Measurements from ENCODE around the gene FLT3LG. TPM values are rescaled to one million over a fixed set of nuclear protein-coding genes. Genes with fewer than 3 reads are reported as not detected.
A peak's percentile ranks its signal among the peaks of the same experiment; 100 is the strongest.

FLT3LG gene, protein sequence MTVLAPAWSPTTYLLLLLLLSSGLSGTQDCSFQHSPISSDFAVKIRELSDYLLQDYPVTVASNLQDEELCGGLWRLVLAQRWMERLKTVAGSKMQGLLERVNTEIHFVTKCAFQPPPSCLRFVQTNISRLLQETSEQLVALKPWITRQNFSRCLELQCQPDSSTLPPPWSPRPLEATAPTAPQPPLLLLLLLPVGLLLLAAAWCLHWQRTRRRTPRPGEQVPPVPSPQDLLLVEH
- 1.8 and 3.5 TPM in 2 replicates for total RNA-seq (2012; rRNA removed)

DNA sequence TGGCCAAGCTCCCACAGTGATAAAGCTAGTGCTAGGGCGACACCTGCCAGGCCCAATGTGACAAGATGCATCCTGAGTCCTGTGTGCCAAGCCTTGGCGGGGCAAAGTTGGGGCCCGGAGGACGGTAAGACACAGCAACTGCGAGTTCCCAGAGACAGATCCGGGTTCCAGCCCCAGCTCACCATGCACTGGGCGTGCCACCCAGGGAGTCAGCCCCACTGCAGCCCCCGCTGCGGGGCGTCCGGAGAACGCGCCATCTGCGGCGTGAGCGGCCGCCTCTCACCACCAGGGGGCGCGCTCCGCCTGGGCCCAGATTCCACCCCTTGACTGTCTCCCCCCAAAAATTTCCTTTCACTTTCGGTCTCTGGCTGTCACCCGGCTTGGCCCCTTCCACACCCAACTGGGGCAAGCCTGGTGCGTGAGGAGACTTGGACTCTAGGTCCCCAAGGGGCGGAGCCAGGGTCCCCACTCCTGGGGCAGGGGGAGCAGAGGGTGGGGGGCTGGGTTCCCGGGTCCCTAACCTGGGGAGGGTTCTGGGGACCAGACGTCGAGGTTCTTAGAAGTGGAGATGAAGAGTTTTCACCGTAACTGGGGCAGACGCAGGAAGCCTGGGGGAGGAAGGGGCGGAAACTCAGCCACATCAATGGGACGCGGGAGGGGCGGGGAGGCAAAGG lies at the start of gene FLT3LG:
Gene FLT3LG, plus strand, starts transcription at position 348 of the 674 bp plus-strand sequence. CDS start 425 bp downstream, outside the sequence.
- Histone ChIP-seq H3K9ac (ENCODE audit: low read depth, low read length) (peak within 1 kb of the TSS; percentile 77), H3K4me3 (ENCODE audit: low read length) (peak within 1 kb of the TSS; percentile 65), H3K36me3 (ENCODE audit: insufficient read depth, low read length) (no peaks in the 10 kb centered on the region), H3K9me3 (replicated peaks; ENCODE audit: low read length) (no peaks in the 10 kb centered on the region), H3K4me1 (ENCODE audit: control insufficient read depth, insufficient read depth, low read length) (peaks cover 4% of the 10 kb centered on the region), H3K4me2 (ENCODE audit: low read length) (peak within 1 kb of the TSS; percentile 93), H3K27me3 (ENCODE audit: control insufficient read depth, insufficient read depth, low read length) (no peaks in the 10 kb centered on the region)

DNA sequence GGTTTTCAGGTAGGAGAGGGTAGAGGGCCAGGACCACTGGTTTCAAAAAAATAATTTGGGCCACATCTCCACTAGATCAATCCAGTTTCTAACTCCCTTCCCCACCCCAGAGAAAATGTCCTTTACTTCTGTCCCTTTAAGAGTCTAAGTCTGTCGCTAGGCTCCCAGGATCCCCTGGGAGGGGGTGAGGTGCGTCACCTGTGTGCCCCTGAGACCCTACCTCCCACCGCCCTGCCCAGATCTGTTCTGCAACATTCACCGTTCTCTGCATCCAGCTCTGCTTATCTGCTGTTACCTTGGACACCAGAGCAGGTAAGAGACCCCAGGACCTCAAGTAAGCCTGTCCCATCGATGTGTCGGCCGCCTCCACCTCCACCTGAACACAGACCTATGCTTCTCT lies 48.8 kb upstream of the FLT3LG start, which contains the start of gene GFY:
Gene GFY, plus strand, starts transcription at position 211 of the 400 bp plus-strand sequence. CDS start 1,043 bp downstream, outside the sequence.
- Histone ChIP-seq H3K9me3 (replicated peaks; ENCODE audit: low read length) (no peaks in the 10 kb centered on the region), H3K9ac (ENCODE audit: low read depth, low read length) (no peak within 1 kb of the TSS), H3K4me1 (ENCODE audit: control insufficient read depth, insufficient read depth, low read length) (no peaks in the 10 kb centered on the region), H3K4me2 (ENCODE audit: low read length) (no peak within 1 kb of the TSS), H3K4me3 (ENCODE audit: low read length) (no peak within 1 kb of the TSS), H3K36me3 (ENCODE audit: insufficient read depth, low read length) (no peaks in the 10 kb centered on the region), H3K27me3 (ENCODE audit: control insufficient read depth, insufficient read depth, low read length) (peaks cover 93% of the 10 kb centered on the region)

DNA sequence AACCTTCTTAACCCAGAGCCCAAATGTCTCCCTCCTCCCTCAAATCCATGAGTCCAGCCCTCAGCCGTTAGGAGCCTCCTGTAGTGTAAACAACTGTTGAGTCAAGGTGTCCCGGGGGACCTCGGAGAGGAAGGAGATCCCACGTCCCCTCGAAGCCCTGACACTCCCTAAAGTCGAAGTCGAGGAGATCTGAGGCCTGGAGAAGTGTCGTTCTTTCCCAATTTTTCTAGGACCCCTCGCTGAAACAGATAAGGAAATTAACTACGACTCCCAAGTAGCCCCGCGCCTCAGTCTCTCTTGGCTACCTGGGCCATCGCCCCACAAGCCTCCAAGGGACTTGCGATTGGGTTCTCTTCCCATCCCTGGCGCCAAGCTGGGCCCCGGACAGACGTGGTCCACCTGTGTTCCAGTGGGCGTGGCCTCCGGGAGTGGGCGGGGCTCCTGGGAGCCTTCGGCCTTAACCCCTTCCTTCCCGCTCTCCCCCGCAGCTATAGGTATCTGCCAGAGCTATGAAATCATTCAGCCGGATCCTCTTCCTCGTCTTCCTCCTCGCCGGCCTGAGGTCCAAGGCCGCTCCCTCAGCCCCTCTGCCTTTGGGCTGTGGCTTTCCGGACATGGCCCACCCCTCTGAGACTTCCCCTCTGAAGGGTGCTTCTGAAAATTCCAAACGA lies 48.0 kb upstream of the FLT3LG start:
- Histone ChIP-seq H3K36me3 (ENCODE audit: insufficient read depth, low read length) (no peaks in the 10 kb centered on the region), H3K4me1 (ENCODE audit: control insufficient read depth, insufficient read depth, low read length) (no peaks in the 10 kb centered on the region)

DNA sequence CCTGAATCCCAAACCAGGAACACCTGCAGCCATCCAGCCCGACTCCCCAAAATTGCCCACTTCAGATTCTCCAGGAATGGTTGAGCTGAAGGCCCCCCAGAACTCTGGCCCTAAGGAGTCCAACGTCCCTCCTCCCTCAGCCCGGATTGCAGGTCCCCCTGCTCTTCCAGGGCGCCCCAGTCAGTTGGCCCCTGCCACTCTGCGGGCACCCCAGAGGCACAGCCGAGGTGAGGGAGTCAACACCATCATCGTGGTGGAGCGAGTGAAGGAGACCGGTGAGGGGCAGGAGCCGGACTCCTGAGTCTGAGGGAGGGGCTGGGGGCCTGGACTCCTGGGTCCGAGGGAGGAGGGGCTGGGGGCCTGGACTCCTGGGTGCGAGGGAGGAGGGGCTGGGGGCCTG lies 46.7 kb upstream of the FLT3LG start:
- Histone ChIP-seq H3K4me2 (ENCODE audit: low read length) (no peak overlapping the region), H3K4me1 (ENCODE audit: control insufficient read depth, insufficient read depth, low read length) (no peaks in the 10 kb centered on the region), H3K9me3 (replicated peaks; ENCODE audit: low read length) (no peaks in the 10 kb centered on the region), H3K9ac (ENCODE audit: low read depth, low read length) (no peak overlapping the region), H3K36me3 (ENCODE audit: insufficient read depth, low read length) (no peaks in the 10 kb centered on the region), H3K27me3 (ENCODE audit: control insufficient read depth, insufficient read depth, low read length) (peaks cover 94% of the 10 kb centered on the region), H3K4me3 (ENCODE audit: low read length) (no peak overlapping the region)

More for the DNA sequence above, 48.0 kb upstream of the FLT3LG start:
- H3K4me3 ChIP-seq (ENCODE audit: low read length), result no peak overlapping the region
- H3K27me3 ChIP-seq (ENCODE audit: control insufficient read depth, insufficient read depth, low read length), result peaks cover 93% of the 10 kb centered on the region
- no peak overlapping the region for H3K9ac ChIP-seq (ENCODE audit: low read depth, low read length)
- no peaks in the 10 kb centered on the region for H3K9me3 ChIP-seq (replicated peaks; ENCODE audit: low read length)
- H3K4me2 ChIP-seq (ENCODE audit: low read length), result no peak overlapping the region

DNA sequence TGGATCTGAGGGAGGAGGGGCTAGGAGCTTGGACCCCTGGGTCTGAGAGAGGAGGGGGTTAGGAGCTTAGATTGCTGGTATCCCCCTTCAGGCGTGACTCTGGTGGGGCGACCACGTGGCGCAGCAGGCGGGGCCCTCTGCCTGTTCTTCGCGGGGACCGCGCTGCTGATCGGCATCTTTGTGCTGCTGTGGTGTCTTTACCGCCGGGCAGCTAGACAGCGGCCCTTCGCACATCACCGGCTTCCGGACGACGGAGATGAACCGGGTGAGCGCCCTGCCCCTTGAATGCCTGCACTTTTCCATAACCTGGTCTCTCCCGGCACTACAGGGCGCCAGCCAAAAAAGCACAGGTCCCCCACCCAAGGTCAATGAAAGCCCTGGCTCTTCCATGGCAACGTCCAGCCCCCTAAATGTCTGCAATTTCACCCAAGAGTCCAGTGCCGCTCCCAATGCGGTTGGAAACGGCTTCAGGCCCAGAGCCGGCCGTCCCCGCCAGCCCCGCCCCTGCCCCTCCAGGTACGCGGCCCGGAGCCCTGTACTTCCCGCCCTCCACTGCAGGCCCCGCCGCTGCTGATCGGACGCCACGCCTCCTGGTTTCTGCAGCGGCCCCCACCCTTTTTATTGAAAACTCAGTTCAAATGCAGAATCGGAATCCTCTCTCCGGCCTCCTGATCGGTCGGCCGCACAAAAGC lies 46.0 kb upstream of the FLT3LG start:
- Histone ChIP-seq H3K4me2 (ENCODE audit: low read length) (peak overlapping the region; percentile 19), H3K36me3 (ENCODE audit: insufficient read depth, low read length) (no peaks in the 10 kb centered on the region), H3K9ac (ENCODE audit: low read depth, low read length) (no peak overlapping the region), H3K9me3 (replicated peaks; ENCODE audit: low read length) (no peaks in the 10 kb centered on the region), H3K4me3 (ENCODE audit: low read length) (no peak overlapping the region), H3K4me1 (ENCODE audit: control insufficient read depth, insufficient read depth, low read length) (no peaks in the 10 kb centered on the region), H3K27me3 (ENCODE audit: control insufficient read depth, insufficient read depth, low read length) (peaks cover 94% of the 10 kb centered on the region)

DNA sequence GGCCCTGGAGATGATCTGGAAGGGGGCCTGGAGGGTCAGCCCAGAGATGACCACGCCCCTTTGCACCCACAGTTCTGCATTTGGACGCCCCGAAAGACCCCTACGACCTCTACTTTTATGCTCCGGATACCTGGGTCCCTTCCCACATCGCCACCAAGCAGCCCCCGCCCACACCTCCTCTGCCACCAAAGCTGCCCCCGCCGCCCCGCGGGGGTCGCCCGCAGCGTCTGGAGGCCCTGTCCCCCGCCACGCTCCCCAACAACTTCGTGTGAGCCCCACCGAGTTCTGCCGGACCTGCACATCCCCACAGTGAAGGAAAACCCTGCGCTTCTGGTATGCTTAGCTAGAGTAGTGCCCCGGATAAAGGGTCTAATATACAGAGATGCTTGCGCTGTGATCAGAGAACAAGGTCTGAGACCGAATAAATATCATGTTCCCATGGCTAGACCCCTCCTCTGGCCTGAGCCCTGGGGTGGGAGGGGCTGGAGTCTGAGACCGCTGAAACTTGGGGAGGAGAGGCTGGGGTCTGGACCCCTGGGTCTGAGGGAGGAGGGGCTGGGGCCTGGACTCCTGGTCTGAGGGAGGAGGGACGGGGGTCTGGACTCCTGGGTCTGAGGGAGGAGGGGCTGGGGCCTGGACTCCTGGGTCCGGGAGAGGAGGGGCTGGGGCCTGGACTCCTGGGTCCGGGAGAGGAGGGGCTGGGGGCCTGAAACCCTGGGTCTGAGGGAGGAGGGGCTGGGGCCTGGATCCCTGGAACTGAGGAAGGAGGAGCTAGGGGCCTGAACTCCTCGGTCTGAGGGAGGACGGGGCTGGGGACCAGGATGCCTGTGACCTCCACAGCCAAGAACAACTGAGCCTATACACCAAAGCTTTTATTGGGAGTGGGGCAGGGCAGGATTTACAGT lies 45.2 kb upstream of the FLT3LG start:
- Histone ChIP-seq H3K4me3 (ENCODE audit: low read length) (no peak overlapping the region), H3K9ac (ENCODE audit: low read depth, low read length) (no peak overlapping the region), H3K27me3 (ENCODE audit: control insufficient read depth, insufficient read depth, low read length) (peaks cover 94% of the 10 kb centered on the region), H3K9me3 (replicated peaks; ENCODE audit: low read length) (no peaks in the 10 kb centered on the region), H3K4me2 (ENCODE audit: low read length) (peak overlapping the region; percentile 19), H3K36me3 (ENCODE audit: insufficient read depth, low read length) (no peaks in the 10 kb centered on the region), H3K4me1 (ENCODE audit: control insufficient read depth, insufficient read depth, low read length) (no peaks in the 10 kb centered on the region)

DNA sequence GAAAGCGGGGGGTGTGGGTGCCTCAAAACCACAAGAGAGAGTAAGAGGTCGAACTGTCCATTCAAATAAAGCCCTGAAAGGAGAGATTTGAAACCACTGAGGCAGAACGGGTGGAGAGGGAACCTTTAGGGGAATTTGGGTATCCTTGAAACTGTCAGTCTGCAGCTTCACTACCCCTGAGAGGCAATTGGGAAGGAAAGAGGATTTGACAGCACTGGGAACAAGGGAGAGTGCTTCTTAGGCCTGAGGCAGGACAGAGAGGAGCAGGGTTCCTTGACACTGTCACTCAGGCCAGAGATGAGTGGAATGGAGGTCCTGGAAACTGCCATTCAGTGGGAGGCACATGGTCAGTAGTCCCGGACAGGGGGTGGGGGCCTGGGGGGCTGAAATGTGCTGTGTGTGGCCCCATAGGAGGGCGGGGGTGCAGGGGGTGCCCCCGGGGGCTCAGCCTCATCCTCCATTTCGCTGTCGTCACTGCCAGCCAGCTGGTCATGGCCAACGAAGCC lies 43.8 kb upstream of the FLT3LG start:
- H3K4me2 ChIP-seq (ENCODE audit: low read length), result no peak overlapping the region
- H3K4me1 ChIP-seq (ENCODE audit: control insufficient read depth, insufficient read depth, low read length), result no peaks in the 10 kb centered on the region
- peaks cover 90% of the 10 kb centered on the region for H3K27me3 ChIP-seq (ENCODE audit: control insufficient read depth, insufficient read depth, low read length)
- H3K9me3 ChIP-seq (replicated peaks; ENCODE audit: low read length), result no peaks in the 10 kb centered on the region
- H3K4me3 ChIP-seq (ENCODE audit: low read length), result no peak overlapping the region
- no peak overlapping the region for H3K9ac ChIP-seq (ENCODE audit: low read depth, low read length)
- no peaks in the 10 kb centered on the region for H3K36me3 ChIP-seq (ENCODE audit: insufficient read depth, low read length)

DNA sequence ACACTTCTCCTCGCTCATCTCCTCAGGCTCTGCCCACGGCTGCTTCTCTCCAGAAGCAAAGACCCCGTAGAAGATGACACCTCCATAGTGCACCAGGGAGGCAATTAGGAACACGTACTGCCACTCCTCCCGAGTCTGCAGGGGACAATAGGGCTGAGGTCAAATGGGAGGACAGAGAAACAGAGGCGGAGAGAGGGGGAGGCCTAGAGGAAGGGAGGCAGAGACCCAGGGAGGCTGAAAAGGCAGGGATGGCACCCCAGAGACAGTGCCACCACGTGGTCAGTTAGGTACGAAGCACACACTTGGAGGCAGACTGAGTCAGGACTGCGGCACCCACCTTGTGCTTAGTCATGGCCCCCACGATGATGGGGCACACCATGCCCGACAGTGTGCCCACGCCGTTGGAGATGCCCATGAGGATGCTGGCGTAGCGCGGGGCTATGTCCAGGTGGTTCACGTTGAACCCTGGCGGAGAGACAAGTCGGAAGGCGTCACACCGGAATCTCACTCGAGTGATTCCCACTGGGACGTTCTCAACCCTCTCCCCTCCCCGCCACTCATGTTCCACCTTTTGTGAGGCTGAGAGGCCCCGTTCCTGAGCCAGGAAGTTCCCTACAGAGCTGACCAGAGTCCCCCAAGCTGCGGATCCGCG lies 43.2 kb upstream of the FLT3LG start:
- no peak overlapping the region for H3K4me2 ChIP-seq (ENCODE audit: low read length)
- H3K4me3 ChIP-seq (ENCODE audit: low read length), result no peak overlapping the region
- peaks cover 90% of the 10 kb centered on the region for H3K27me3 ChIP-seq (ENCODE audit: control insufficient read depth, insufficient read depth, low read length)

DNA sequence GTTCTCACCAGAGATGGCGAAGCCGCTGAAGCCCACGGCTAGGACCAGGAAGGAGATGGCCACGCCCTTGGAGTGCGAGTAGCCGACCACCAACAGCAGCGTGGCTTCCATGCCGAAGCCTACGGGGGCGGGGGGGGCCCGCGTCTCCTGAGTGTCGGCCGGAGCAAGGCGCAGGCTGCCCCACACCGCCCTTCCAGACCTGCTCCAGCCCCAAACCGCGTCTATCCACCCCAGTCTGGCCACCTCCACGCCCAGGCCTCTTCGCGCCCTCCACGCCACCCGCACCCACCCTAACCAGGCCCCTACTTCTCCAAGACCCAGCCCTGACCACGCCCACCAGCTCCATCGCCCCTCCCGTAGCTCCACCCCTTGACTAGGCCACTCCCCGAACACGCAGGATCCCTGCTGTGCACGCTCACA lies 42.7 kb upstream of the FLT3LG start:
- peaks cover 90% of the 10 kb centered on the region for H3K27me3 ChIP-seq (ENCODE audit: control insufficient read depth, insufficient read depth, low read length)
- no peaks in the 10 kb centered on the region for H3K9me3 ChIP-seq (replicated peaks; ENCODE audit: low read length)
- H3K36me3 ChIP-seq (ENCODE audit: insufficient read depth, low read length), result no peaks in the 10 kb centered on the region
- no peak overlapping the region for H3K4me2 ChIP-seq (ENCODE audit: low read length)
- H3K4me1 ChIP-seq (ENCODE audit: control insufficient read depth, insufficient read depth, low read length), result no peaks in the 10 kb centered on the region
- no peak overlapping the region for H3K4me3 ChIP-seq (ENCODE audit: low read length)
- H3K9ac ChIP-seq (ENCODE audit: low read depth, low read length), result no peak overlapping the region

More for the DNA sequence above, 43.2 kb upstream of the FLT3LG start:
- no peaks in the 10 kb centered on the region for H3K9me3 ChIP-seq (replicated peaks; ENCODE audit: low read length)
- H3K9ac ChIP-seq (ENCODE audit: low read depth, low read length), result no peak overlapping the region
- H3K4me1 ChIP-seq (ENCODE audit: control insufficient read depth, insufficient read depth, low read length), result no peaks in the 10 kb centered on the region
- H3K36me3 ChIP-seq (ENCODE audit: insufficient read depth, low read length), result no peaks in the 10 kb centered on the region
